ENCODE data around the gene PYROXD2.

DNA sequence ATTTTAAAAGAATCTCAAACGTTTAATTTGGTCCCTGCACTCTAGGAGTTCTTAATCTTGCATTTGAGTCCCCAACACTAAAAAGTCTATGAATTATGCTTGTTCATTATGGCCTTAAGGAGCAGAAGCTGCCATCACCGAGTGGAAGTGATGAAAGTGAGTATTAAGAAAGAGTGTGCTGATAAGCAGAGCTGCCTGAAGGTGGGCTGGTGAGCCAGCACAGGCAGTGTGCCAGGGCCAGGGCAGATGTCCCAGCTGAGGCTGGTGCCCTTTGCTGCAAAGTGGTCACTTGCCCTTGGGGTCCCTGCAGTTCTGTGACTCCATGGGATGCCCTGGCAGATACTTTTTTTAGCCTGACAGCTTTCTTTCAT is 74.1 kb downstream of the PYROXD2 start:
- TF ChIP-seq POLR2A (IDR thresholded peaks at IDR 0.05) = no peak
- TF ChIP-seq, protein P1, sequence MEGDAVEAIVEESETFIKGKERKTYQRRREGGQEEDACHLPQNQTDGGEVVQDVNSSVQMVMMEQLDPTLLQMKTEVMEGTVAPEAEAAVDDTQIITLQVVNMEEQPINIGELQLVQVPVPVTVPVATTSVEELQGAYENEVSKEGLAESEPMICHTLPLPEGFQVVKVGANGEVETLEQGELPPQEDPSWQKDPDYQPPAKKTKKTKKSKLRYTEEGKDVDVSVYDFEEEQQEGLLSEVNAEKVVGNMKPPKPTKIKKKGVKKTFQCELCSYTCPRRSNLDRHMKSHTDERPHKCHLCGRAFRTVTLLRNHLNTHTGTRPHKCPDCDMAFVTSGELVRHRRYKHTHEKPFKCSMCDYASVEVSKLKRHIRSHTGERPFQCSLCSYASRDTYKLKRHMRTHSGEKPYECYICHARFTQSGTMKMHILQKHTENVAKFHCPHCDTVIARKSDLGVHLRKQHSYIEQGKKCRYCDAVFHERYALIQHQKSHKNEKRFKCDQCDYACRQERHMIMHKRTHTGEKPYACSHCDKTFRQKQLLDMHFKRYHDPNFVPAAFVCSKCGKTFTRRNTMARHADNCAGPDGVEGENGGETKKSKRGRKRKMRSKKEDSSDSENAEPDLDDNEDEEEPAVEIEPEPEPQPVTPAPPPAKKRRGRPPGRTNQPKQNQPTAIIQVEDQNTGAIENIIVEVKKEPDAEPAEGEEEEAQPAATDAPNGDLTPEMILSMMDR (IDR thresholded peaks at IDR 0.05) = no peak
